ENCODE data around the gene FBXO44.

- no peak for TF ChIP-seq EZH2phosphoT487 (IDR thresholded peaks at IDR 0.05; ENCODE audit: borderline replicate concordance, low read length)
- TF ChIP-seq CTCF (IDR thresholded peaks at IDR 0.05; ENCODE audit: low read depth, low read length, poor library complexity, severe bottlenecking) = no peak
Observed at GRCh38 chr1:11613347-11613746, 41.3 kb upstream of the FBXO44 start.

Data from DOHH2 (cell line).